Astrocyte (in vitro differentiated cells and primary cell): Measurements from ENCODE around the gene PROSER2. TPM values are rescaled to one million over a fixed set of nuclear protein-coding genes. Genes with fewer than 3 reads are reported as not detected.

Experiments
- DNase-seq: peaks from one replicate; pipeline ENCODE4 v3.0.0-alpha.2; 2010; ENCODE audit warnings: low read depth
- FAIRE-seq: peaks from 2 replicates; lab custom pipeline; 2011; peaks lifted over from hg19 to GRCh38; lab: Jason Lieb, UNC
- H2AFZ ChIP-seq: 2 replicates; pipeline ENCODE4 v1.6.0; 2012; ENCODE audit warnings: low read depth, low read length, inconsistent platforms
- H3K27ac ChIP-seq: 2 replicates; pipeline ENCODE4 v1.5.1; 2011; ENCODE audit warnings: low read depth, low read length, inconsistent platforms
- H3K27me3 ChIP-seq: 2 replicates; pipeline ENCODE4 v1.6.0; 2011; ENCODE audit warnings: low read length, inconsistent platforms; ENCODE audit not compliant: insufficient read depth
- H3K36me3 ChIP-seq: 2 replicates; pipeline ENCODE4 v1.5.1; 2011; ENCODE audit warnings: low read length, inconsistent platforms; ENCODE audit not compliant: insufficient read depth
- H3K4me1 ChIP-seq: 2 replicates; pipeline ENCODE4 v1.5.1; 2011; ENCODE audit warnings: low read length, inconsistent platforms; ENCODE audit not compliant: insufficient read depth
- H3K4me2 ChIP-seq: 2 replicates; pipeline ENCODE4 v1.6.0; 2012; ENCODE audit warnings: low read length, inconsistent platforms
- H3K4me3 ChIP-seq: 2 replicates; pipeline ENCODE4 v1.5.1; 2011; ENCODE audit warnings: low read depth, mild to moderate bottlenecking, low read length, inconsistent platforms; ENCODE audit not compliant: insufficient read depth
- H3K79me2 ChIP-seq: 2 replicates; pipeline ENCODE4 v1.6.0; 2012; ENCODE audit warnings: mild to moderate bottlenecking, low read length, inconsistent platforms; ENCODE audit not compliant: insufficient read depth
- H3K9ac ChIP-seq: 2 replicates; pipeline ENCODE4 v1.6.0; 2012; ENCODE audit warnings: mild to moderate bottlenecking, low read length, inconsistent platforms
- H3K9me3 ChIP-seq: 2 replicates; pipeline ENCODE4 v1.5.1; 2012; ENCODE audit warnings: low read depth, mild to moderate bottlenecking, low read length, inconsistent platforms; ENCODE audit not compliant: insufficient read depth
- H4K20me1 ChIP-seq: 2 replicates; pipeline ENCODE4 v1.6.0; 2012; ENCODE audit warnings: low read length, inconsistent platforms; ENCODE audit not compliant: insufficient read depth
- H3K27ac Mint-ChIP-seq: one replicate; pipeline ENCODE4 v1.8.0; 2021; ENCODE audit warnings: mild to moderate bottlenecking, mixed read lengths; ENCODE audit not compliant: unreplicated experiment
- H3K27me3 Mint-ChIP-seq: one replicate; pipeline ENCODE4 v1.8.0; 2021; ENCODE audit warnings: low read depth, mixed read lengths; ENCODE audit not compliant: unreplicated experiment
- H3K36me3 Mint-ChIP-seq: one replicate; pipeline ENCODE4 v1.8.0; 2021; ENCODE audit warnings: low read depth, mixed read lengths; ENCODE audit not compliant: unreplicated experiment
- H3K4me1 Mint-ChIP-seq: one replicate; pipeline ENCODE4 v1.8.0; 2021; ENCODE audit warnings: low read depth, mixed read lengths; ENCODE audit not compliant: unreplicated experiment
- H3K4me3 Mint-ChIP-seq: one replicate; pipeline ENCODE4 v1.8.0; 2021; ENCODE audit warnings: mild to moderate bottlenecking, moderate library complexity, mixed read lengths; ENCODE audit not compliant: unreplicated experiment
- H3K9me3 Mint-ChIP-seq: one replicate; pipeline ENCODE4 v1.8.0; 2021; ENCODE audit warnings: mild to moderate bottlenecking, mixed read lengths; ENCODE audit not compliant: unreplicated experiment
- CTCF ChIP-seq: IDR thresholded peaks from 2 replicates; pipeline ENCODE4 v1.5.1; 2011; ENCODE audit warnings: low read depth, mild to moderate bottlenecking, inconsistent platforms, low read length, moderate library complexity; ENCODE audit not compliant: insufficient read depth
- EZH2 ChIP-seq: IDR thresholded peaks from 2 replicates; pipeline ENCODE4 v1.6.1; 2012; ENCODE audit warnings: mild to moderate bottlenecking, low read length, inconsistent platforms; ENCODE audit not compliant: insufficient read depth
- total RNA-seq: library from RNA; stranded (reverse); gene quantifications from 2 replicates; pipeline ENCODE4 v1.2.1, GENCODE V29; 2021

Gene PROSER2
- total RNA-seq, 1 donor from 2014 or later, result 12.1 TPM

GRCh38 chr10:11881030-11881476 lies 57.9 kb downstream of the PROSER2 start:
- no peak overlapping the region for H3K4me3 Mint-ChIP-seq
- Histone ChIP-seq H3K4me3 (no peak overlapping the region), H4K20me1 (no peaks in the 10 kb centered on the region), H3K9me3 (no peaks in the 10 kb centered on the region), H3K36me3 (no peaks in the 10 kb centered on the region), H3K9ac (no peak overlapping the region), H3K4me1 (peaks cover 11% of the 10 kb centered on the region), H3K4me2 (no peak overlapping the region), H2AFZ (no peak overlapping the region), H3K27me3 (no peaks in the 10 kb centered on the region), H3K79me2 (no peaks in the 10 kb centered on the region), H3K27ac (no peak overlapping the region)
- no peak for TF ChIP-seq CTCF
- no peak for TF ChIP-seq EZH2
- DNase-seq, result no peak
- H3K36me3 Mint-ChIP-seq, result no peaks in the 10 kb centered on the region
- H3K27me3 Mint-ChIP-seq, result no peaks in the 10 kb centered on the region
- no peak for FAIRE-seq
- H3K4me1 Mint-ChIP-seq, result peaks cover 13% of the 10 kb centered on the region
- no peak overlapping the region for H3K27ac Mint-ChIP-seq
- no peaks in the 10 kb centered on the region for H3K9me3 Mint-ChIP-seq

- Mint-ChIP-seq H3K9me3 (no peaks in the 10 kb centered on the region), H3K27me3 (no peaks in the 10 kb centered on the region), H3K27ac (peak overlapping the region; percentile 72), H3K36me3 (no peaks in the 10 kb centered on the region), H3K4me3 (no peak overlapping the region), H3K4me1 (peaks cover 13% of the 10 kb centered on the region)
- Histone ChIP-seq H3K79me2 (no peaks in the 10 kb centered on the region), H3K27ac (no peak overlapping the region), H3K36me3 (no peaks in the 10 kb centered on the region), H3K27me3 (no peaks in the 10 kb centered on the region), H3K4me2 (peak overlapping the region; percentile 46), H3K9me3 (no peaks in the 10 kb centered on the region), H2AFZ (peak overlapping the region; percentile 53), H3K4me3 (no peak overlapping the region), H3K4me1 (peaks cover 8% of the 10 kb centered on the region), H4K20me1 (no peaks in the 10 kb centered on the region), H3K9ac (no peak overlapping the region)
- FAIRE-seq (no peak), DNase-seq (no peak)
- no peak for TF ChIP-seq EZH2
Observed at GRCh38 chr10:11881477-11882417, 58.6 kb downstream of the PROSER2 start.

DNA sequence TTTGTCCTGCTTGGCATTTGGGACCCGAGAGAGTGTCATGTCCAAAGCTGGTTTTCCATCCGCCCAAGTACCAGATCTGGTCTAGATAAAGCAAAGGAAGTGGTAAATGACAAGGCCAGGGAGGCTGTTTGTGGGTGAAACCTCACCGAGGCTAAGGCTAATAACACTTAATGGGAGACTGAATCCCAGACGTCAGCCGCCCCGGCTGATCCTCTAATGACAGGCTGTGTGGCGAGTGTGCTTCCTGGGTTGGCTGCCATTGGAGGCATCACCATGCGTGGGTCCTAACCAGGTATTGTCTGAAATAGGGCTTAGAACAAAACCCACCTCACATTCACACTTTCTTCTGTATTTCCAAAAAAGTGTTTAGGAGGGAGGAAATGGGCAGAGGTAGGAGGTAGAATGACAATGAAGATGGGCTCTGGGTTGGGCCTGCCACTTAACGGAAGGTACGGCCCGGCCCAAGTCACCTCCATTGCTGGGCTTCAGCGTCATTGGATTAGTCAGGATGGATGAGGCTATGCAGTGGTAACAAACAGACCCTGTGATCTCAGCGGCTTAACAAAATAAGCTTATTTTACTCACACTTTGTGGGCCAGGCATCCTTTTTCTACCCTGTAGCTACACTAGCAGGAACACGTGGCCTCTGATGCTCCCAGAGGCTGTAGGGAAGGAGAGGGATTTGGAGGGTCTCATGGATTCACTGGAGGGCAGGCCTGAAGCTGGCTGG lies 59.7 kb downstream of the PROSER2 start:
- no peaks in the 10 kb centered on the region for H3K36me3 Mint-ChIP-seq
- no peaks in the 10 kb centered on the region for H3K27me3 Mint-ChIP-seq
- H3K27ac Mint-ChIP-seq, result peak overlapping the region; percentile 29
- Histone ChIP-seq H3K4me1 (peaks cover 8% of the 10 kb centered on the region), H3K27me3 (no peaks in the 10 kb centered on the region), H4K20me1 (no peaks in the 10 kb centered on the region), H3K79me2 (no peaks in the 10 kb centered on the region), H3K9me3 (no peaks in the 10 kb centered on the region), H3K4me3 (no peak overlapping the region), H3K36me3 (no peaks in the 10 kb centered on the region), H3K27ac (no peak overlapping the region), H2AFZ (no peak overlapping the region), H3K9ac (no peak overlapping the region), H3K4me2 (peak overlapping the region; percentile 46)
- DNase-seq (no peak), FAIRE-seq (no peak)
- H3K4me3 Mint-ChIP-seq, result no peak overlapping the region
- H3K4me1 Mint-ChIP-seq, result peaks cover 13% of the 10 kb centered on the region
- TF ChIP-seq EZH2 (no peak), CTCF (no peak)
- no peaks in the 10 kb centered on the region for H3K9me3 Mint-ChIP-seq
